GM12878 (cell line): ENCODE results near the gene USP28. TPM values are rescaled to one million over a fixed set of nuclear protein-coding genes. Genes with fewer than 3 reads are reported as not detected.

Experiments
- ATAC-seq: fragments of 200-7000 bp; cut with Tn5 transposase; 3 replicates; pipeline ENCODE4 v1.9.1; 2020; ENCODE audit warnings: mild to moderate bottlenecking, moderate library complexity
- BruUV-seq: library from RNA; stranded (reverse); fragments of 400-500 nt; replicated peaks from 2 replicates; lab custom pipeline; 2021; lab: Mats Ljungman, UMichigan
- CTCF ChIA-PET: fragments of 300-600 bp; sonication (Branson Sonifier 250); formaldehyde crosslinking; extraction: SDS; loops from one replicate; lab custom pipeline; 2021; ENCODE audit warnings: inconsistent platforms; lab: Yijun Ruan, JAX
- POLR2A ChIA-PET: fragments of 350-600 bp; formaldehyde crosslinking; extraction: SDS; loops from one replicate; lab custom pipeline; 2021; ENCODE audit warnings: inconsistent platforms; lab: Charles Lee
- RAD21 ChIA-PET: fragments of 300-600 bp; sonication (Branson Sonifier 250); formaldehyde crosslinking; loops from one replicate; lab custom pipeline; 2023; ENCODE audit warnings: antibody characterized with exemption; ENCODE audit not compliant: unreplicated experiment; lab: Charles Lee
- SMC1A ChIA-PET: fragments of 300-600 bp; sonication (Branson Sonifier 250); formaldehyde crosslinking; loops from one replicate; lab custom pipeline; 2023; ENCODE audit not compliant: unreplicated experiment, uncharacterized antibody; lab: Charles Lee
- DNase-seq: peaks from one replicate; pipeline ENCODE4 v3.0.0-alpha.2; 2011; ENCODE audit warnings: low read depth, low spot score
- FAIRE-seq: peaks from 3 replicates; lab custom pipeline; 2011; peaks lifted over from hg19 to GRCh38; lab: Jason Lieb, UNC
- H2AFZ ChIP-seq: 2 replicates; pipeline ENCODE4 v1.6.0; 2011; ENCODE audit warnings: low read depth, low read length, control low read depth; ENCODE audit not compliant: control insufficient read depth
- H3K27ac ChIP-seq: 2 replicates; pipeline ENCODE4 v1.5.1; 2011; ENCODE audit warnings: control low read depth; ENCODE audit not compliant: control insufficient read depth, insufficient read depth
- H3K27me3 ChIP-seq, 2 experiments: replicated peaks in 1 of 2; 2 replicates each; pipeline versions ENCODE4 v1.6.0 to v1.6.1; 2011; ENCODE audit warnings: low read length in 1 of 2; ENCODE audit not compliant: control insufficient read depth in 2 of 2, insufficient read depth in 2 of 2
- H3K36me3 ChIP-seq, 2 experiments: 2 replicates each; pipeline ENCODE4 v1.5.1; 2011; ENCODE audit warnings: low read length in 1 of 2; ENCODE audit not compliant: control insufficient read depth in 2 of 2, insufficient read depth in 2 of 2
- H3K4me1 ChIP-seq: 2 replicates; pipeline ENCODE4 v1.6.1; 2011; ENCODE audit warnings: mild to moderate bottlenecking, low read length, moderate library complexity, mixed read lengths; ENCODE audit not compliant: control insufficient read depth, insufficient read depth
- H3K4me2 ChIP-seq: 2 replicates; pipeline ENCODE4 v1.6.0; 2011; ENCODE audit warnings: control low read depth; ENCODE audit not compliant: control insufficient read depth, insufficient read depth
- H3K4me3 ChIP-seq: fragments of 200-600 bp; sonication (generic); 2 replicates; pipeline ENCODE4 v1.5.1; 2016
- H3K79me2 ChIP-seq: 2 replicates; pipeline ENCODE4 v1.6.0; 2011; ENCODE audit warnings: low read length; ENCODE audit not compliant: control insufficient read depth, insufficient read depth
- H3K9ac ChIP-seq: 2 replicates; pipeline ENCODE4 v1.8.0; 2011; ENCODE audit warnings: low read length, control low read depth, mixed read lengths; ENCODE audit not compliant: control insufficient read depth, insufficient read depth
- H3K9me3 ChIP-seq: replicated peaks from 3 replicates; pipeline ENCODE4 v1.5.1; 2011; ENCODE audit warnings: mild to moderate bottlenecking, low read length; ENCODE audit not compliant: control insufficient read depth, insufficient read depth
- H4K20me1 ChIP-seq: 2 replicates; pipeline ENCODE4 v1.6.0; 2011; ENCODE audit not compliant: control insufficient read depth, insufficient read depth
- ASH2L ChIP-seq: fragments of 300-600, 200-600 bp; sonication (generic); IDR thresholded peaks from 2 replicates; pipeline ENCODE4 v1.6.1; 2017; ENCODE audit warnings: low read depth, mild to moderate bottlenecking, borderline replicate concordance
- DPF2 ChIP-seq: fragments of 450-650 bp; IDR thresholded peaks from 2 replicates; pipeline ENCODE4 v1.6.1; 2017; ENCODE audit warnings: mild to moderate bottlenecking
- GATAD2B ChIP-seq: fragments of 450-650 bp; conservative IDR thresholded peaks from 2 replicates; pipeline ENCODE4 v1.6.1; 2017; ENCODE audit warnings: low read depth, mild to moderate bottlenecking, moderate library complexity
- HDAC6 ChIP-seq: fragments of 200-600 bp; sonication (generic); IDR thresholded peaks from one replicate; pipeline ENCODE4 v1.8.0; 2017; ENCODE audit warnings: antibody characterized with exemption; ENCODE audit not compliant: unreplicated experiment
- MTA3 ChIP-seq: IDR thresholded peaks from 2 replicates; pipeline ENCODE4 v1.6.1; 2012; ENCODE audit warnings: low read length, inconsistent platforms, borderline replicate concordance
- RAD21 ChIP-seq: IDR thresholded peaks from 2 replicates; pipeline ENCODE4 v1.6.1; 2011; ENCODE audit warnings: mild to moderate bottlenecking, low read depth, low read length, moderate library complexity; ENCODE audit not compliant: insufficient read depth
- SMAD1 ChIP-seq: fragments of 450-650 bp; IDR thresholded peaks from 2 replicates; pipeline ENCODE4 v1.6.1; 2018; ENCODE audit warnings: mild to moderate bottlenecking, low read depth; ENCODE audit not compliant: partially characterized antibody
- SMC3 ChIP-seq: IDR thresholded peaks from 2 replicates; pipeline ENCODE4 v1.6.1; 2011; ENCODE audit warnings: low read length, improper control_type of control experiment, borderline replicate concordance
- SPI1 ChIP-seq: IDR thresholded peaks from 2 replicates; pipeline ENCODE4 v1.6.1; 2011; ENCODE audit warnings: low read depth, mild to moderate bottlenecking, low read length, moderate library complexity, borderline replicate concordance; ENCODE audit not compliant: insufficient read depth
- STAT3 ChIP-seq: IDR thresholded peaks from 2 replicates; pipeline ENCODE4 v1.6.1; 2011; ENCODE audit warnings: low read depth, low read length, improper control_type of control experiment
- TARDBP ChIP-seq: IDR thresholded peaks from 2 replicates; pipeline ENCODE4 v1.6.1; 2016; ENCODE audit warnings: borderline replicate concordance
- WGBS: methylation state at CpG from one replicate; pipeline ENCODE4 v1.1.6; 2016; ENCODE audit warnings: low lambda C conversion rate; ENCODE audit not compliant: insufficient replicate concordance, insufficient coverage; ENCODE audit errors: missing lambda C conversion rate; 5-methylcytosine and 5-hydroxymethylcytosine counted together
- in situ Hi-C: fragments of 300-500 bp; cut with MboI; formaldehyde crosslinking; loops from 9 replicates; pipeline ENCODE4 v1.14.3; 2018; ENCODE audit warnings: mixed read lengths
- intact Hi-C: fragments of 100-400 bp; cut with micrococcal nuclease; formaldehyde crosslinking; loops from one replicate; pipeline ENCODE4 v1.14.2; 2022; ENCODE audit not compliant: unreplicated experiment
- polyA plus RNA-seq, 11 experiments: library from polyadenylated mRNA; depleted of rRNA in 4 of 11; unstranded in 6 of 11; stranded (reverse) in 5 of 11; fragments of >200 nt; fragmentation: Nextera tagmentation in 4 of 11; fragmentation: Illumina TruSeq in 1 of 11; extraction: Ambion mirVana in 4 of 11; extraction: Trizol in 1 of 11; gene quantifications; 1 replicate in 1 of 11; 2 replicates in 10 of 11; pipeline versions ENCODE4 v1.2.1 to v1.2.3, GENCODE V29; 2011 to 2016; ENCODE audit warnings: inconsistent platforms in 2 of 11, missing spikeins in 2 of 11, low read depth in 1 of 11
- total RNA-seq, 4 experiments: library from RNA; depleted of rRNA in 3 of 4; stranded (reverse); fragments of >200 nt in 3 of 4; fragmentation: Illumina TruSeq in 1 of 4; extraction: Trizol in 1 of 4; gene quantifications; 2 replicates each; pipeline versions ENCODE4 v1.2.1 to v1.2.3, GENCODE V29; 2013 to 2021
- TF ChIP-seq, protein P1 (sequence below): fragments of 450-650 bp; formaldehyde crosslinking; IDR thresholded peaks from 2 replicates; pipeline ENCODE4 v1.5.0; 2022; ENCODE audit warnings: mild to moderate bottlenecking, missing genetic modification characterization
- TF ChIP-seq, protein P2 (sequence below), 3 experiments: IDR thresholded peaks in 2 of 3; conservative IDR thresholded peaks in 1 of 3; 2 replicates each; pipeline ENCODE4 v1.5.1; 2011; ENCODE audit warnings: low read depth in 3 of 3, low read length in 3 of 3, mild to moderate bottlenecking in 3 of 3, control low read depth in 2 of 3, moderate library complexity in 2 of 3, inconsistent platforms in 1 of 3, mixed read lengths in 1 of 3; ENCODE audit not compliant: control insufficient read depth in 2 of 3, insufficient read depth in 1 of 3; ENCODE audit errors: extremely low read depth in 1 of 3
- TF ChIP-seq, protein P3 (sequence below): fragments of 450-650 bp; IDR thresholded peaks from 2 replicates; pipeline ENCODE4 v1.6.1; 2016; ENCODE audit warnings: mild to moderate bottlenecking

The USP28 gene
- total and polyA plus RNA-seq, 10 of the 15 experiments (the other 5 are each of a cell fraction or from before 2014, with no cell fraction given): 2.8 to 60.4 (median 24.1) TPM

DNA sequence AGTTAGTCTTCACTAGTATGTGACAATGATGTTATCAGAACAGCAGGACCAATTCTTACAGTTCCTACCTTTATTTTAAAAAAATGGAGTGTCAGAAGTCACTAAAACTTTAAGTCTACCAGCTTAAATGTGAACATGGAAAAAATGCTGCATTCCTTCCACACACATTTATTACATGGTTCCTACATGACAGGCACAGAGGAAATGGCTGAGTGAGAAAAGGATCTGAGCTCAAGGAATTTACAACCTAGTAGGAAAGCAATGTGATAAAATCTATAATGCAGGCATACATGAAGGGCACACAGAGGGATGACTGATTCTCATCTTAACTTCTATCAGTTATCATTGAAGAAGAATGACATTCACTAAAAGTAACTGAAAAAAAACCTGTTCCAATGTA is 72.8 kb downstream of the USP28 start (continued):
- TF ChIP-seq GATAD2B (no peak), TARDBP (no peak)

GRCh38 chr11:113796663-113797259 is 78.6 kb downstream of the USP28 start:
- Histone ChIP-seq H3K9ac (no peak overlapping the region), H3K36me3 (peaks cover 3 to 8% of the 10 kb centered on the region in 2 experiments; a peak in 3 of 4 replicates), H3K4me3 (no peak overlapping the region), H3K4me1 (no peaks in the 10 kb centered on the region), H2AFZ (no peak overlapping the region), H3K27me3 (no peaks in the 10 kb centered on the region), H3K9me3 (no peaks in the 10 kb centered on the region), H3K79me2 (no peaks in the 10 kb centered on the region), H4K20me1 (no peaks in the 10 kb centered on the region), H3K27ac (no peak overlapping the region), H3K4me2 (no peak overlapping the region)
- ChIA-PET POLR2A (no interaction called here), CTCF (interaction anchor here (0.7 to 2.7 kb wide), 16 partner anchors 9 to 492 kb away, joined by 3 to 28 read pairs (median 4); partner anchors contain the start of gene ZW10), RAD21 (interaction anchor here (0.7 to 1.1 kb wide), 4 partner anchors 10 to 491 kb away, joined by 3 read pairs; no protein-coding TSS in a partner anchor), SMC1A (interaction anchor here (0.9 to 1.9 kb wide), 3 partner anchors 10 to 490 kb away, joined by 3 to 6 read pairs (median 4); partner anchors contain the start of gene ZW10)
- in situ Hi-C loops: no loop called here
- intact Hi-C loops: loop anchor here (1.0 kb wide), 1 partner anchor 491 kb away; no protein-coding TSS in a partner anchor
- TF ChIP-seq SMC3 (peak; percentile 27; the same call in 1 of the 2 replicates), ASH2L (no peak), HDAC6 (no peak), MTA3 (no peak), SMAD1 (no peak), STAT3 (no peak), SPI1 (no peak), DPF2 (no peak), RAD21 (peak; percentile 41)
- TF ChIP-seq, protein P1, sequence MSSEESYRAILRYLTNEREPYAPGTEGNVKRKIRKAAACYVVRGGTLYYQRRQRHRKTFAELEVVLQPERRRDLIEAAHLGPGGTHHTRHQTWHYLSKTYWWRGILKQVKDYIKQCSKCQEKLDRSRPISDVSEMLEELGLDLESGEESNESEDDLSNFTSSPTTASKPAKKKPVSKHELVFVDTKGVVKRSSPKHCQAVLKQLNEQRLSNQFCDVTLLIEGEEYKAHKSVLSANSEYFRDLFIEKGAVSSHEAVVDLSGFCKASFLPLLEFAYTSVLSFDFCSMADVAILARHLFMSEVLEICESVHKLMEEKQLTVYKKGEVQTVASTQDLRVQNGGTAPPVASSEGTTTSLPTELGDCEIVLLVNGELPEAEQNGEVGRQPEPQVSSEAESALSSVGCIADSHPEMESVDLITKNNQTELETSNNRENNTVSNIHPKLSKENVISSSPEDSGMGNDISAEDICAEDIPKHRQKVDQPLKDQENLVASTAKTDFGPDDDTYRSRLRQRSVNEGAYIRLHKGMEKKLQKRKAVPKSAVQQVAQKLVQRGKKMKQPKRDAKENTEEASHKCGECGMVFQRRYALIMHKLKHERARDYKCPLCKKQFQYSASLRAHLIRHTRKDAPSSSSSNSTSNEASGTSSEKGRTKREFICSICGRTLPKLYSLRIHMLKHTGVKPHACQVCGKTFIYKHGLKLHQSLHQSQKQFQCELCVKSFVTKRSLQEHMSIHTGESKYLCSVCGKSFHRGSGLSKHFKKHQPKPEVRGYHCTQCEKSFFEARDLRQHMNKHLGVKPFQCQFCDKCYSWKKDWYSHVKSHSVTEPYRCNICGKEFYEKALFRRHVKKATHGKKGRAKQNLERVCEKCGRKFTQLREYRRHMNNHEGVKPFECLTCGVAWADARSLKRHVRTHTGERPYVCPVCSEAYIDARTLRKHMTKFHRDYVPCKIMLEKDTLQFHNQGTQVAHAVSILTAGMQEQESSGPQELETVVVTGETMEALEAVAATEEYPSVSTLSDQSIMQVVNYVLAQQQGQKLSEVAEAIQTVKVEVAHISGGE (CRISPR knock-in tag): no peak
- TF ChIP-seq, protein P2, sequence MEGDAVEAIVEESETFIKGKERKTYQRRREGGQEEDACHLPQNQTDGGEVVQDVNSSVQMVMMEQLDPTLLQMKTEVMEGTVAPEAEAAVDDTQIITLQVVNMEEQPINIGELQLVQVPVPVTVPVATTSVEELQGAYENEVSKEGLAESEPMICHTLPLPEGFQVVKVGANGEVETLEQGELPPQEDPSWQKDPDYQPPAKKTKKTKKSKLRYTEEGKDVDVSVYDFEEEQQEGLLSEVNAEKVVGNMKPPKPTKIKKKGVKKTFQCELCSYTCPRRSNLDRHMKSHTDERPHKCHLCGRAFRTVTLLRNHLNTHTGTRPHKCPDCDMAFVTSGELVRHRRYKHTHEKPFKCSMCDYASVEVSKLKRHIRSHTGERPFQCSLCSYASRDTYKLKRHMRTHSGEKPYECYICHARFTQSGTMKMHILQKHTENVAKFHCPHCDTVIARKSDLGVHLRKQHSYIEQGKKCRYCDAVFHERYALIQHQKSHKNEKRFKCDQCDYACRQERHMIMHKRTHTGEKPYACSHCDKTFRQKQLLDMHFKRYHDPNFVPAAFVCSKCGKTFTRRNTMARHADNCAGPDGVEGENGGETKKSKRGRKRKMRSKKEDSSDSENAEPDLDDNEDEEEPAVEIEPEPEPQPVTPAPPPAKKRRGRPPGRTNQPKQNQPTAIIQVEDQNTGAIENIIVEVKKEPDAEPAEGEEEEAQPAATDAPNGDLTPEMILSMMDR (IDR thresholded peaks at IDR 0.05 in 2 of 3, conservative IDR thresholded peaks at IDR 0.05 in 1 of 3; ENCODE audit: control insufficient read depth in 2 of 3, extremely low read depth in 1 of 3, insufficient read depth in 1 of 3, low read depth in 3 of 3, low read length in 3 of 3): peak; percentile 53 to 69 (median 57)
- TF ChIP-seq, protein P3, sequence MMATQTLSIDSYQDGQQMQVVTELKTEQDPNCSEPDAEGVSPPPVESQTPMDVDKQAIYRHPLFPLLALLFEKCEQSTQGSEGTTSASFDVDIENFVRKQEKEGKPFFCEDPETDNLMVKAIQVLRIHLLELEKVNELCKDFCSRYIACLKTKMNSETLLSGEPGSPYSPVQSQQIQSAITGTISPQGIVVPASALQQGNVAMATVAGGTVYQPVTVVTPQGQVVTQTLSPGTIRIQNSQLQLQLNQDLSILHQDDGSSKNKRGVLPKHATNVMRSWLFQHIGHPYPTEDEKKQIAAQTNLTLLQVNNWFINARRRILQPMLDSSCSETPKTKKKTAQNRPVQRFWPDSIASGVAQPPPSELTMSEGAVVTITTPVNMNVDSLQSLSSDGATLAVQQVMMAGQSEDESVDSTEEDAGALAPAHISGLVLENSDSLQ: no peak
- DNase-seq (no peak), ATAC-seq (peak; percentile 95), FAIRE-seq (no peak)
- WGBS: 65% methylated on average over 3 of the region's 3 CpGs
- no TSS peak for BruUV-seq
